GM12872 (cell line): ENCODE results near the gene P4HA3.

Source experiments
- TF ChIP-seq, protein P1 (sequence below): IDR thresholded peaks from 3 replicates; pipeline ENCODE4 v1.5.1; 2011; ENCODE audit warnings: low read depth, mild to moderate bottlenecking, low read length, moderate library complexity; ENCODE audit not compliant: insufficient read depth

P4HA3 gene

DNA sequence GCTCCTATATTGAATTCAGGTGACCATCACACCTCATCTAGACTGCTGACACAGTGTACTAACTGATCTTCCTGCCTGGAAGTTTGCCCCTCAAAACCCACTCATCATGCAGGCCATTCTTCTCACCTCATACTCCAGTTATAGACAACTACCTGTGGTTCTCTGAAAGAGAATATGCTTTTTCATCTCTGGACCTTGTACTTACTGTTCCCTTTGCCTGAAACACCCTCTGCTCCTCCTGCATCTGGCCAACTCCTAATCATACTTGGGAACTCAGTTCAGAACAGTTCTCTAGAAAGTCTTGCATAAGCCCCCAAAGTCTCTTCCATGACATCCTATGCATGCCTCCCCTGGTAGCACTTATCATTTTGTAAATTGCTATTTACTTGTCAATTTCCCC lies 28.2 kb upstream of the P4HA3 start:
- TF ChIP-seq, protein P1, sequence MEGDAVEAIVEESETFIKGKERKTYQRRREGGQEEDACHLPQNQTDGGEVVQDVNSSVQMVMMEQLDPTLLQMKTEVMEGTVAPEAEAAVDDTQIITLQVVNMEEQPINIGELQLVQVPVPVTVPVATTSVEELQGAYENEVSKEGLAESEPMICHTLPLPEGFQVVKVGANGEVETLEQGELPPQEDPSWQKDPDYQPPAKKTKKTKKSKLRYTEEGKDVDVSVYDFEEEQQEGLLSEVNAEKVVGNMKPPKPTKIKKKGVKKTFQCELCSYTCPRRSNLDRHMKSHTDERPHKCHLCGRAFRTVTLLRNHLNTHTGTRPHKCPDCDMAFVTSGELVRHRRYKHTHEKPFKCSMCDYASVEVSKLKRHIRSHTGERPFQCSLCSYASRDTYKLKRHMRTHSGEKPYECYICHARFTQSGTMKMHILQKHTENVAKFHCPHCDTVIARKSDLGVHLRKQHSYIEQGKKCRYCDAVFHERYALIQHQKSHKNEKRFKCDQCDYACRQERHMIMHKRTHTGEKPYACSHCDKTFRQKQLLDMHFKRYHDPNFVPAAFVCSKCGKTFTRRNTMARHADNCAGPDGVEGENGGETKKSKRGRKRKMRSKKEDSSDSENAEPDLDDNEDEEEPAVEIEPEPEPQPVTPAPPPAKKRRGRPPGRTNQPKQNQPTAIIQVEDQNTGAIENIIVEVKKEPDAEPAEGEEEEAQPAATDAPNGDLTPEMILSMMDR = no peak

DNA sequence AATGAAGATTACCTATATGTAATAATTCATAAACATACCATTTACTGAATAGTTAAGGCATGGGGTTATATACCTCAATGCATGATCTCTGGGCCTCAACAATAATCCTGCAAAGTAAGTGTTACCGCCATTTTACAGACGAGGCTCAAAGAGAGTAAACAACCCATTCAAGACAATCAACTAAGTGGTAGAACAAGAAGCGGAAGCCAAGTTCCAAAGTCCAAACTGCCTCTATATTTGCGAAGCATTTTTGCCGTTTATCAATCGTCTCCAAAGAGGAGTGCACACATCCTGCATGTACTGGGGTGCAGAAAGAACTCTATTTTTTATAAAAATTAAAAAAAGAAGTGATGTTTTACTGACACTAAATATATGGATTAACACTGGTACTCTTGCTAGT lies 27.5 kb upstream of the P4HA3 start:
- TF ChIP-seq, protein P1 = no peak

DNA sequence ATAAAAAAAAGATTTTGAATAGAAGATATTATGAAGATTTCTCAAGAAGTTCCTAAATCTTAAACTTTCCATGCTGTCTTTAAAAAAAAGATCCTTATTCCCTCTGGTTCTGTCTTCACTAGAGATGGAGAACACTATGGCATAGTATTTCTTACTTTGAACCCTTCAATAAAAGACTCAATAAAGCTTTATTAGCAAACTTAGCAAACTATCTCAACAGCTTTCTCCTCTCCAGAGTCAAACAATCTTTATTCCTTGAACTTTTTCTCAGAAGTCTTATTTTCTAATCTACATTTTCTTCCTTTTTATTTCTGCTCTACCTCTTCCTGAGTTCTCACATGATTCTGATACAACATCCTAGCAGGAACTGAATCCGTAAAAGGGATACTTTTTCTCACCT lies 21.8 kb upstream of the P4HA3 start:
- TF ChIP-seq, protein P1 = no peak

DNA sequence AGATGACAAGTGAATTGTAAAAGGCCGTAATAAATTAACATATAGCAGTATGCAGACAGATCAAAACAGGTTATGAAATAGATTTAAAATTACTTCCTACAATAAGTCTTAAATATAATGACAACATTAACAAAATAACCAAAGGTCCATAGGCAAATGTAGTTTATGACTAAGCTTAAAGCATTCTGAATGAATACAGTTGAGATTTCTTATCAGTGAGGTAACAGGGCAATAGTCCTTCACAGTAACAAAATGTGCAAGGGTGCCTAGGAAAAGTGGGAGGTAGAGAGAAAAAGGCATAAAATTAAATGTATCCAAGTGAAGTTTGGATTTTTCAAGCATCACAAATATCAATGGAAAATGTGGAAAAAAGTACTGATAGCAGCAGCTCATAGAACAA lies 20.9 kb upstream of the P4HA3 start:
- TF ChIP-seq, protein P1 = no peak

DNA sequence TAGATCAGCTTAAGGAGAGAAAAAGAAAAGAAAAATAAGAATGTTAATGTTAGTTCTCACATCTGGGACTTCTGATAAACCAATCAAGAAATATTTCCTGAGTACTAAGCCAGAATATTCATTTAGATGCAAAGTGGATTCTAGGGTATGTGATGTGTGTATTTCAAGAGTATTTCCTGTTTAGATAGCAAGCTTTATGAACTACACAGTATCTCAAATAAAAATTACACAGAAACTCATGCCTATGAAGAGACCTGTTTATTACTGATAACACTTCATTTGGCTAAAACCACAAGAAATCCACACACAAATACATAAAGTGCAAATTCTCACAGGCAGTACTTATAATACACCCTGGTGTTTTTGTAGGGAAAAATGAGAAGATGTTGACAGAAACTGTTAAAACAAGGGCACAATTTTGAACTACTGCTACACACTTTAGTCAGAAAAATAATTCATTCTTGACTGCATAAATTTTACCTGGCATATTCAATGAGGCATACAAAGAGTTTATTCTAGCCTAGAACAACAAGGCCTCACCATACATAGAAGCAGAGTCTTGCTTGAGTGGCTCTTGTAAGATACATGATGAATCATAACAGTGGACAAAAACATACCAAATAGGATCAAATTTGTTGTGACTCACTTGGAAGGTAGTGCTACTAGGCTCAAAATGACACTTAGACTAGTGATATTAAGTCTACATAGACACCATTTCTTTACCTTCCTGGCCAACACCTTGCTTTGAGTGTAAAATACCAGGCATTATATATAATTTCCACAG lies 18.8 kb upstream of the P4HA3 start:
- TF ChIP-seq, protein P1 = no peak

DNA sequence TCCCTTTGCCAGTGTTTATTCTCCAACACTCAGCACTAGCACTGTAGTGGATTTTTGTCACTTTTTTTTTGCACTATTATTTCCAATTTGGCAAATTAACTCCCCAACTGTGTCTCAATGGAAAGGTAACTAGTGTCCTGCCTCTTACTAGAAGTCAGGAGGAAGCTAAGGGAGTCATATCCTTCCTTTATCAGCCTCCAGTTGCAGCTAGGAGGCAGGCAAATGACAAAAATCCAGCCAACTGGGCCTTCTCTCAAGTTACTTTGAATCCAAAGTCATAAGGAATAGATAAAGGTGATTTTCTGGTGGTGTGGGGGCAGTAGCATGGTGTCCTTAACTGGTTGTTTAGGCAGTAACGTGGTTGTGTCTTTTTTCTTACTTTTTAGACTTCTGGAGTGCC lies 15.6 kb upstream of the P4HA3 start:
- TF ChIP-seq, protein P1 = no peak

DNA sequence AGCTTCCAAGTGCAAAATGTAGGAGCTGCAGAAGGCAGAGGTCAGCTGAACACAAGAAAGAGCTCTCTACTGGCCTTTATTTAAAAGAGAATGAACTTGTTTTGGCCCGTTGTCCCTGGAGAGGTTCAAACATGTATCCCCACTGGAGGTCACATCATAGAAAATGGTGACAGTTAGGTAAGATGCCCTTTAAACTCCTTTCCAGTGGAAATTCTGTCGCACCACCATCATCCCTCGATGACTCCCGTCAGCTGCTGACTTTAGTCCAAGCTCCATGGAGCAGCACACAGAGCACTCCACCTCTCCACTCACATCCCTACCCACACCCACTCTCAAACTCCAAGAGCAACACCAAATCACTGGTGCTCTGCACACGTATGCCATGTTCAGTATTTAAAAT lies 15.2 kb upstream of the P4HA3 start:
- TF ChIP-seq, protein P1 = no peak
